Transverse colon (tissue), 4 donors: ENCODE measurements around the gene TMC2.

Experiments used
- CTCF ChIP-seq, 5 experiments: fragments of 200-600 bp in 3 of 5; fragments of 450-650 bp in 2 of 5; sonication (generic) in 3 of 5; IDR thresholded peaks; 1 replicate in 2 of 5; 2 replicates in 3 of 5; pipeline ENCODE4 v1.5.1; 2016 to 2017; ENCODE audit warnings: antibody characterized with exemption in 5 of 5, inconsistent platforms in 3 of 5, mild to moderate bottlenecking in 2 of 5, moderate library complexity in 1 of 5
- POLR2A ChIP-seq: fragments of 450-650 bp; IDR thresholded peaks from one replicate; pipeline ENCODE4 v1.6.1; 2016; ENCODE audit warnings: antibody characterized with exemption, mild to moderate bottlenecking, moderate library complexity
- POLR2AphosphoS5 ChIP-seq, 3 donors: sonication (generic); formaldehyde crosslinking; IDR thresholded peaks; one replicate each; pipeline ENCODE4 v1.6.1; 2016; ENCODE audit warnings: antibody characterized with exemption in 3 of 3

GRCh38 chr20:2687514-2687913, 151.1 kb downstream of the TMC2 start:
- TF ChIP-seq CTCF (IDR thresholded peaks at IDR 0.05): no peak
- TF ChIP-seq POLR2AphosphoS5 (IDR thresholded peaks at IDR 0.05): no peak
- TF ChIP-seq POLR2A: no peak
